Calu3 (cell line): ENCODE data around the gene PAQR9. TPM values are rescaled to one million over a fixed set of nuclear protein-coding genes. Genes with fewer than 3 reads are reported as not detected.

ENCODE experiments used
- BruUV-seq: library from RNA; stranded (reverse); fragments of 400-500 nt; replicated peaks from 2 replicates; lab custom pipeline; 2021; lab: Mats Ljungman, UMichigan
- CTCF ChIA-PET: fragments of 300-600 bp; sonication (Branson Sonifier 250); formaldehyde crosslinking; loops from one replicate; lab custom pipeline; 2022; ENCODE audit warnings: antibody characterized with exemption; lab: Charles Lee
- DNase-seq: peaks from one replicate; pipeline ENCODE4 v3.0.0; 2022
- H3K27ac Mint-ChIP-seq: one replicate; pipeline ENCODE4 v1.8.0; 2022; ENCODE audit warnings: mixed read lengths; ENCODE audit not compliant: unreplicated experiment
- H3K27me3 Mint-ChIP-seq: one replicate; pipeline ENCODE4 v1.8.0; 2022; ENCODE audit warnings: mixed read lengths; ENCODE audit not compliant: unreplicated experiment
- H3K36me3 Mint-ChIP-seq: one replicate; pipeline ENCODE4 v1.8.0; 2022; ENCODE audit warnings: mild to moderate bottlenecking, moderate library complexity, mixed read lengths; ENCODE audit not compliant: insufficient read depth, unreplicated experiment
- H3K4me1 Mint-ChIP-seq: one replicate; pipeline ENCODE4 v1.8.0; 2022; ENCODE audit warnings: mild to moderate bottlenecking, low read depth, mixed read lengths; ENCODE audit not compliant: unreplicated experiment
- H3K4me3 Mint-ChIP-seq: one replicate; pipeline ENCODE4 v1.8.0; 2022; ENCODE audit warnings: mild to moderate bottlenecking, low read depth, moderate library complexity, mixed read lengths; ENCODE audit not compliant: unreplicated experiment
- H3K9me3 Mint-ChIP-seq: one replicate; pipeline ENCODE4 v1.8.0; 2022; ENCODE audit warnings: low read depth, mixed read lengths; ENCODE audit not compliant: unreplicated experiment
- intact Hi-C: fragments of 100-400 bp; cut with micrococcal nuclease; formaldehyde crosslinking; loops from one replicate; pipeline ENCODE4 v1.10.0; 2022; ENCODE audit not compliant: unreplicated experiment
- total RNA-seq: library from RNA; stranded (reverse); gene quantifications from 2 replicates; pipeline ENCODE4 v1.2.3, GENCODE V29; 2022
- TF ChIP-seq, protein P1 (sequence below): fragments of 200-600 bp; IDR thresholded peaks from one replicate; pipeline ENCODE4 v1.8.0; 2022; ENCODE audit warnings: antibody characterized with exemption; ENCODE audit not compliant: unreplicated experiment

The PAQR9 gene
- total RNA-seq, 1 experiment from 2014 or later, result 2.0 TPM

DNA sequence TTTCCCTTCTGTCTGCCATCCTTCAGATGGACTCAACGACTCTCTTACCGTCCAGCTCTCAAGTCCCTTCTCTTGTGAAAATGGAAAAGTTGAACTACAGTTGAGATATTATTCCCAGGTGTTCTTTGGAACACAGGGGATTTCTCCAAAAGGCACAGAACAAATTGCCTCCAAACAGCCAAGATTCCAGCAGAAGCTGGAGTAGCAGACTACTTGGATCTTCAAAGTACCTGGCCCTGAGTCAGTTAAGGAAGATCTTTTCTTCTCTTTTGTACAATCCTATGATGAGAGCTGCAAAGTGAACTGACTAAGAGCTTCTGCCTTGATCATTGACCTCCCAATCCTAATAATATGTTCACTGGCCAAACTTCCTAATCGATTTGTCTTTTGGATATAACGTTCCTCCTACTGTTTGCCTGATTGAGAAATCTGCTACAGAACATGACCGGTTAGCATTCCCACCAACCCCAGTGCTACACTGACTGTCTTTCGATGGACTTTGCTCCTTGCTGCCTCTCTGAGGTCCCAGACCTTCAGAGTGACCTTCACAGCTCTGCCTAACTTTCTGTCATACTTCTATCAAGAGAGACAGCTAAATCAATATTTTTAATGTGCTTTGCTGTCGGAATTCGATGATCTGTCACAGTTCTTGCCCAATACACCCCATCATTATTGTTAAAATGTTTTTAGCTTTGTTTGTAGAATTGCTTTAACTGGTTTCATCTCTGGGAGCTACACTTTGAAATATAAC is 21.9 kb downstream of the PAQR9 start:
- Mint-ChIP-seq H3K27ac (no peak overlapping the region), H3K9me3 (no peaks in the 10 kb centered on the region), H3K27me3 (peaks cover 11% of the 10 kb centered on the region), H3K4me3 (no peak overlapping the region), H3K4me1 (peaks cover 29% of the 10 kb centered on the region), H3K36me3 (no peaks in the 10 kb centered on the region)
- TF ChIP-seq, protein P1, sequence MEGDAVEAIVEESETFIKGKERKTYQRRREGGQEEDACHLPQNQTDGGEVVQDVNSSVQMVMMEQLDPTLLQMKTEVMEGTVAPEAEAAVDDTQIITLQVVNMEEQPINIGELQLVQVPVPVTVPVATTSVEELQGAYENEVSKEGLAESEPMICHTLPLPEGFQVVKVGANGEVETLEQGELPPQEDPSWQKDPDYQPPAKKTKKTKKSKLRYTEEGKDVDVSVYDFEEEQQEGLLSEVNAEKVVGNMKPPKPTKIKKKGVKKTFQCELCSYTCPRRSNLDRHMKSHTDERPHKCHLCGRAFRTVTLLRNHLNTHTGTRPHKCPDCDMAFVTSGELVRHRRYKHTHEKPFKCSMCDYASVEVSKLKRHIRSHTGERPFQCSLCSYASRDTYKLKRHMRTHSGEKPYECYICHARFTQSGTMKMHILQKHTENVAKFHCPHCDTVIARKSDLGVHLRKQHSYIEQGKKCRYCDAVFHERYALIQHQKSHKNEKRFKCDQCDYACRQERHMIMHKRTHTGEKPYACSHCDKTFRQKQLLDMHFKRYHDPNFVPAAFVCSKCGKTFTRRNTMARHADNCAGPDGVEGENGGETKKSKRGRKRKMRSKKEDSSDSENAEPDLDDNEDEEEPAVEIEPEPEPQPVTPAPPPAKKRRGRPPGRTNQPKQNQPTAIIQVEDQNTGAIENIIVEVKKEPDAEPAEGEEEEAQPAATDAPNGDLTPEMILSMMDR, result no peak
- CTCF ChIA-PET, result no interaction called here
- no TSS peak for BruUV-seq
- DNase-seq, result no peak
- intact Hi-C loops, result no loop called here

DNA sequence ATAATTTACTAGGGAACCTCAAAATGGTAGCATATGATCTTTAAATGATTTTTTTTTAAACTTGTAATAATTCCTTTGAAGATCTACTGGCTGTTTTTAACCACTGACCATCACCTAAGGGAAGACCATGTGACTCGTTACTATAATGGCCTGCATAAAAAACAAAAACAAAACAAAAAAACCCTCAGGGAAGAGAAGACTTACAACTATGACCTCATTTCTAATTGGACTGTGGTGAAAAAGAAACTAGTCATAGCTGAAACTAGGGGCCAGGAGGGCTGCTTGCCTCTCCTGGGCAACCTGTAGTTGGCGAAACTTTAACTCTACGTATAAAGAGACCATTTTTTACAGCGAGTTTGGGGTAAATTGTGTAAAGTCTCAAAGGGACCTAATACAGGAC is 23.0 kb downstream of the PAQR9 start:
- Mint-ChIP-seq H3K9me3 (no peaks in the 10 kb centered on the region), H3K27ac (no peak overlapping the region), H3K4me3 (no peak overlapping the region), H3K4me1 (peaks cover 27% of the 10 kb centered on the region), H3K36me3 (no peaks in the 10 kb centered on the region), H3K27me3 (peaks cover 11% of the 10 kb centered on the region)
- no peak for DNase-seq
- no TSS peak for BruUV-seq
- CTCF ChIA-PET, result interaction anchor here (1.1 to 1.5 kb wide), 2 partner anchors 9 to 32 kb away, joined by 3 read pairs; no protein-coding TSS in a partner anchor
- TF ChIP-seq, protein P1, result no peak
- intact Hi-C loops, result no loop called here

DNA sequence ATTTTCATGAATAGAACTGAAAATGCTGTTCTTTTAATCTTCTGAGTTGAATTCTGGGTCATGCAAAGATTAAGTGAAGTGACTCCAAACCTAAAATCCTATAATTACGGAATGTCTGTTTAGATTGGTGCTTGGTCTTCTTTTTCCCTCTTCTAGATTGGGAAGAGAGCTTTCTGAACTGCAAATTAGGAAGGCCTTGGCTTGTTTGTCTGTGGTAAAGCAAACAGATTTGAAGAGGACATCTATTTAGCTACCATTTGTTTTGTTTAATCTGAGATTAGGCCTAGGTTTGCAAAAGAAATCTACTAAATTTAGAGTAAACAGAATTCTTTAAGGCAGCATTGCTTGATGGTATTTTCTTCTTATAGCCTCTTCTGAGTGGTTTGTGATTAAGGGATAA is 23.5 kb downstream of the PAQR9 start:
- CTCF ChIA-PET, result interaction anchor here (1.1 to 1.5 kb wide), 3 partner anchors 9 to 32 kb away, joined by 3 to 4 read pairs (median 3); no protein-coding TSS in a partner anchor

DNA sequence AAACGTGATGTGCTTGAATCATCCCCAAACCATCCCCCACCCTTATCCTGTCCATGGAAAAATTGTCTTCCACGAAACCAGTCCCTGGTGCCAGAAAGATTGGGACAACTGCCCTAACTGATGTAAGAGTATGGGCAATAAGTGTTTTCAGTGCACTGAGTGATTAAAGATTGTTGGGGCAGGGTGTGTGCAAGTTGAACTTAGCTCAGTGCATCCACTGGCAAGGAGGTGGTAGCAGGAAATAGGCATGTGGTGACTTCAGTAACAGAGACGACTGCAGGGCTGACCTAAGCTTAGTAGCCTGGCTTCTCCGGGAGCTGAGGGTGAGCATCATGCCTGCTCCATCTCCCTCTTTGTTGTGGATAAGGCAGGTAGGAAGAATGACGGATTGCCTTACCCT is 27.5 kb downstream of the PAQR9 start:
- CTCF ChIA-PET, result interaction anchor here (0.9 kb wide), 1 partner anchor 107 kb away, joined by 3 read pairs; no protein-coding TSS in a partner anchor
- no peak for DNase-seq
- intact Hi-C loops, result no loop called here
- no TSS peak for BruUV-seq
- Mint-ChIP-seq H3K27me3 (no peaks in the 10 kb centered on the region), H3K4me3 (no peak overlapping the region), H3K27ac (no peak overlapping the region), H3K4me1 (no peaks in the 10 kb centered on the region), H3K36me3 (no peaks in the 10 kb centered on the region), H3K9me3 (no peaks in the 10 kb centered on the region)
- TF ChIP-seq, protein P1, result no peak

More for the DNA sequence above, 23.5 kb downstream of the PAQR9 start:
- TF ChIP-seq, protein P1, result no peak
- H3K4me3 Mint-ChIP-seq, result no peak overlapping the region
- BruUV-seq, result no TSS peak
- DNase-seq, result no peak
- no peak overlapping the region for H3K27ac Mint-ChIP-seq
- H3K36me3 Mint-ChIP-seq, result no peaks in the 10 kb centered on the region
- no peaks in the 10 kb centered on the region for H3K9me3 Mint-ChIP-seq
- peaks cover 11% of the 10 kb centered on the region for H3K27me3 Mint-ChIP-seq
- intact Hi-C loops, result no loop called here
- H3K4me1 Mint-ChIP-seq, result peaks cover 27% of the 10 kb centered on the region
